HepG2 (cell line): Measurements from ENCODE around the gene PERP. TPM values are rescaled to one million over a fixed set of nuclear protein-coding genes. Genes with fewer than 3 reads are reported as not detected.
A peak's percentile ranks its signal among the peaks of the same experiment; 100 is the strongest.

Experiments
- HIVEP1 ChIP-seq: sonication (generic); formaldehyde crosslinking; IDR thresholded peaks from 2 replicates; pipeline ENCODE4 v1.4.0; 2020; ENCODE audit warnings: mild to moderate bottlenecking, missing genetic modification reagents
- POLR2A ChIP-seq, 2 experiments: IDR thresholded peaks; 2 replicates each; pipeline ENCODE4 v1.6.1; 2011; ENCODE audit warnings: low read depth in 2 of 2, low read length in 2 of 2, mild to moderate bottlenecking in 1 of 2, moderate library complexity in 1 of 2; ENCODE audit not compliant: insufficient read depth in 1 of 2
- SP2 ChIP-seq: sonication (generic); formaldehyde crosslinking; IDR thresholded peaks from 2 replicates; pipeline ENCODE4 v1.5.1; 2020; ENCODE audit warnings: mild to moderate bottlenecking, missing genetic modification reagents
- SRSF1 ChIP-seq: fragments of 200-400 bp; formaldehyde crosslinking; optimal IDR thresholded peaks from 2 replicates; pipeline ENCODE3; 2017; ENCODE audit warnings: mild to moderate bottlenecking, low read depth, low read length, moderate library complexity
- SYNCRIP ChIP-seq: fragments of 200-400 bp; formaldehyde crosslinking; IDR thresholded peaks from 2 replicates; pipeline ENCODE4 v1.6.1; 2018; ENCODE audit warnings: mild to moderate bottlenecking, low read depth, low read length; ENCODE audit not compliant: insufficient read depth
- ZNF30 ChIP-seq: sonication (generic); formaldehyde crosslinking; IDR thresholded peaks from 2 replicates; pipeline ENCODE4 v1.5.0; 2020; ENCODE audit warnings: mild to moderate bottlenecking, missing genetic modification reagents
- ZNF496 ChIP-seq: sonication (generic); formaldehyde crosslinking; IDR thresholded peaks from 2 replicates; pipeline ENCODE4 v1.8.1; 2023; ENCODE audit warnings: mild to moderate bottlenecking, moderate library complexity, missing genetic modification reagents; ENCODE audit not compliant: insufficient replicate concordance
- ZNF556 ChIP-seq: sonication (generic); formaldehyde crosslinking; IDR thresholded peaks from 2 replicates; pipeline ENCODE4 v1.4.0; 2020; ENCODE audit warnings: mild to moderate bottlenecking, missing genetic modification reagents, borderline replicate concordance
- ZNF558 ChIP-seq: sonication (generic); formaldehyde crosslinking; IDR thresholded peaks from 2 replicates; pipeline ENCODE4 v1.9.0; 2022; ENCODE audit warnings: mild to moderate bottlenecking, missing genetic modification reagents, borderline replicate concordance
- ZNF782 ChIP-seq: sonication (generic); formaldehyde crosslinking; IDR thresholded peaks from 2 replicates; pipeline ENCODE4 v1.4.0; 2020; ENCODE audit warnings: missing genetic modification reagents, mild to moderate bottlenecking, borderline replicate concordance
- polyA plus RNA-seq, 8 experiments: library from polyadenylated mRNA; depleted of rRNA in 3 of 8; stranded (reverse) in 7 of 8; unstranded in 1 of 8; fragments of >200 nt; fragmentation: Illumina TruSeq in 4 of 8; extraction: Trizol in 4 of 8; gene quantifications; 2 replicates each; pipeline versions ENCODE4 v1.2.1 to v1.2.3, GENCODE V29; 2011 to 2016; ENCODE audit warnings: low read depth in 4 of 8, missing spikeins in 1 of 8, mixed read lengths in 1 of 8; ENCODE audit not compliant: insufficient read depth in 1 of 8
- total RNA-seq, 5 experiments: library from RNA; depleted of rRNA; stranded (reverse); fragments of >200 nt; fragmentation: Illumina TruSeq; extraction: Trizol; gene quantifications; 2 replicates each; pipeline ENCODE4 v1.2.3, GENCODE V29; 2016; ENCODE audit warnings: low read depth in 1 of 5
- TF ChIP-seq, protein P1 (sequence below): sonication (generic); formaldehyde crosslinking; IDR thresholded peaks from 2 replicates; pipeline ENCODE4 v1.4.0; 2020; ENCODE audit warnings: missing genetic modification reagents, borderline replicate concordance
- TF ChIP-seq, protein P2 (sequence below): sonication (generic); formaldehyde crosslinking; conservative IDR thresholded peaks from 2 replicates; pipeline ENCODE4 v1.8.1; 2023; ENCODE audit warnings: missing genetic modification reagents
- TF ChIP-seq, protein P3 (sequence below): sonication (generic); formaldehyde crosslinking; IDR thresholded peaks from 2 replicates; pipeline ENCODE4 v1.4.0; 2020; ENCODE audit warnings: missing genetic modification reagents, borderline replicate concordance
- TF ChIP-seq, protein P4 (sequence below): sonication (generic); formaldehyde crosslinking; IDR thresholded peaks from 2 replicates; pipeline ENCODE4 v1.9.0; 2022; ENCODE audit warnings: missing genetic modification reagents, mild to moderate bottlenecking, borderline replicate concordance
- TF ChIP-seq, protein P5 (sequence below): sonication (generic); formaldehyde crosslinking; IDR thresholded peaks from 2 replicates; pipeline ENCODE4 v1.8.0; 2022; ENCODE audit warnings: mild to moderate bottlenecking, missing genetic modification reagents, borderline replicate concordance

PERP gene
- total and polyA plus RNA-seq, 2 of the 13 experiments (the other 11 are each of a cell fraction or from before 2014, with no cell fraction given), result 26.0 to 53.0 TPM

DNA sequence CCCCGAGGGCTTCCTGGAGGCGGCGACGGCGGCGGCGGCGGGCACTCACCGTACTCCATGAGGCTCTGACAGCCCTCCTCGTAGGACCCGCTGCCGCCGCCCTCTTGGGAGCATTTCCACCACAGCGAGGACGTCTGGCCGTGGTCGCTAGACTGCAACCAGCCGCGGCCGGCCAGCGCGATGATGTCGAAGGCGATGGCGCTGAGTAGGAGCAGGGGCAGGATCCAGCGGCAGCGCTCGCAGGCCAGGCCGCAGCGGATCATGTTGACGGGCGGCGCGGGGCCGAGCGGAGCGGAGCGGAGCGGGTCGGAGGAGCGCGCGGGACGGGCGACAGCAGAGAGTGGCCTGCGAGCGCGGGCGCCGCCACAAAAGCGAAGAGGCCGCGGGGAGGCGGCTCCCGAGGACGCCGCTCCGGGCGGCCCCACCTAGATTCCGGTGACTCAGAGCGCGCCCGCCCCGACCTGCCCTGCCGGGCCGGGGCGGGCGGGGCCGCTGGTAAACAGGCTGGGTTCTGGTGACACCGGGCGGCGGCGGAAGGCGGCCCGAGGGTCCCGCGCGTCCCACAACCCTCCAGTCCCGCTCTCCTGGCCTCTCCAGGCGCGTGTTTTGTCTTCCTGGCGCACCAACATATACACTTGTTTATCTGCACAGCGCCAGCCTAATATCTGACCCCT lies at the start of gene PERP (continued):
- TF ChIP-seq, protein P1, sequence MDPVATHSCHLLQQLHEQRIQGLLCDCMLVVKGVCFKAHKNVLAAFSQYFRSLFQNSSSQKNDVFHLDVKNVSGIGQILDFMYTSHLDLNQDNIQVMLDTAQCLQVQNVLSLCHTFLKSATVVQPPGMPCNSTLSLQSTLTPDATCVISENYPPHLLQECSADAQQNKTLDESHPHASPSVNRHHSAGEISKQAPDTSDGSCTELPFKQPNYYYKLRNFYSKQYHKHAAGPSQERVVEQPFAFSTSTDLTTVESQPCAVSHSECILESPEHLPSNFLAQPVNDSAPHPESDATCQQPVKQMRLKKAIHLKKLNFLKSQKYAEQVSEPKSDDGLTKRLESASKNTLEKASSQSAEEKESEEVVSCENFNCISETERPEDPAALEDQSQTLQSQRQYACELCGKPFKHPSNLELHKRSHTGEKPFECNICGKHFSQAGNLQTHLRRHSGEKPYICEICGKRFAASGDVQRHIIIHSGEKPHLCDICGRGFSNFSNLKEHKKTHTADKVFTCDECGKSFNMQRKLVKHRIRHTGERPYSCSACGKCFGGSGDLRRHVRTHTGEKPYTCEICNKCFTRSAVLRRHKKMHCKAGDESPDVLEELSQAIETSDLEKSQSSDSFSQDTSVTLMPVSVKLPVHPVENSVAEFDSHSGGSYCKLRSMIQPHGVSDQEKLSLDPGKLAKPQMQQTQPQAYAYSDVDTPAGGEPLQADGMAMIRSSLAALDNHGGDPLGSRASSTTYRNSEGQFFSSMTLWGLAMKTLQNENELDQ (CRISPR knock-in tag), result no peak
- TF ChIP-seq ZNF782 (CRISPR knock-in tag) (peak; percentile 86; the same call in 1 of the 2 replicates), SP2 (CRISPR knock-in tag) (no peak; the same call in 1 of the 2 replicates), ZNF558 (no peak; the same call in 1 of the 2 replicates), ZNF556 (peak; percentile 92; the same call in 1 of the 2 replicates), SYNCRIP (no peak), HIVEP1 (peak; percentile 84; the same call in 1 of the 2 replicates), ZNF496 (CRISPR knock-in tag) (no peak), ZNF30 (peak; percentile 82), POLR2A (IDR thresholded peaks at IDR 0.05; ENCODE audit: insufficient read depth in 1 of 2, low read depth in 2 of 2, low read length in 2 of 2) (peak in 1 of 2 experiments; percentile 75), SRSF1 (peak; percentile 43)
- TF ChIP-seq, protein P2, sequence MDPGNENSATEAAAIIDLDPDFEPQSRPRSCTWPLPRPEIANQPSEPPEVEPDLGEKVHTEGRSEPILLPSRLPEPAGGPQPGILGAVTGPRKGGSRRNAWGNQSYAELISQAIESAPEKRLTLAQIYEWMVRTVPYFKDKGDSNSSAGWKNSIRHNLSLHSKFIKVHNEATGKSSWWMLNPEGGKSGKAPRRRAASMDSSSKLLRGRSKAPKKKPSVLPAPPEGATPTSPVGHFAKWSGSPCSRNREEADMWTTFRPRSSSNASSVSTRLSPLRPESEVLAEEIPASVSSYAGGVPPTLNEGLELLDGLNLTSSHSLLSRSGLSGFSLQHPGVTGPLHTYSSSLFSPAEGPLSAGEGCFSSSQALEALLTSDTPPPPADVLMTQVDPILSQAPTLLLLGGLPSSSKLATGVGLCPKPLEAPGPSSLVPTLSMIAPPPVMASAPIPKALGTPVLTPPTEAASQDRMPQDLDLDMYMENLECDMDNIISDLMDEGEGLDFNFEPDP (CRISPR knock-in tag), result no peak
- TF ChIP-seq, protein P3, sequence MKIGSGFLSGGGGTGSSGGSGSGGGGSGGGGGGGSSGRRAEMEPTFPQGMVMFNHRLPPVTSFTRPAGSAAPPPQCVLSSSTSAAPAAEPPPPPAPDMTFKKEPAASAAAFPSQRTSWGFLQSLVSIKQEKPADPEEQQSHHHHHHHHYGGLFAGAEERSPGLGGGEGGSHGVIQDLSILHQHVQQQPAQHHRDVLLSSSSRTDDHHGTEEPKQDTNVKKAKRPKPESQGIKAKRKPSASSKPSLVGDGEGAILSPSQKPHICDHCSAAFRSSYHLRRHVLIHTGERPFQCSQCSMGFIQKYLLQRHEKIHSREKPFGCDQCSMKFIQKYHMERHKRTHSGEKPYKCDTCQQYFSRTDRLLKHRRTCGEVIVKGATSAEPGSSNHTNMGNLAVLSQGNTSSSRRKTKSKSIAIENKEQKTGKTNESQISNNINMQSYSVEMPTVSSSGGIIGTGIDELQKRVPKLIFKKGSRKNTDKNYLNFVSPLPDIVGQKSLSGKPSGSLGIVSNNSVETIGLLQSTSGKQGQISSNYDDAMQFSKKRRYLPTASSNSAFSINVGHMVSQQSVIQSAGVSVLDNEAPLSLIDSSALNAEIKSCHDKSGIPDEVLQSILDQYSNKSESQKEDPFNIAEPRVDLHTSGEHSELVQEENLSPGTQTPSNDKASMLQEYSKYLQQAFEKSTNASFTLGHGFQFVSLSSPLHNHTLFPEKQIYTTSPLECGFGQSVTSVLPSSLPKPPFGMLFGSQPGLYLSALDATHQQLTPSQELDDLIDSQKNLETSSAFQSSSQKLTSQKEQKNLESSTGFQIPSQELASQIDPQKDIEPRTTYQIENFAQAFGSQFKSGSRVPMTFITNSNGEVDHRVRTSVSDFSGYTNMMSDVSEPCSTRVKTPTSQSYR (CRISPR knock-in tag), result peak; percentile 48; the same call in 1 of the 2 replicates
- TF ChIP-seq, protein P4, sequence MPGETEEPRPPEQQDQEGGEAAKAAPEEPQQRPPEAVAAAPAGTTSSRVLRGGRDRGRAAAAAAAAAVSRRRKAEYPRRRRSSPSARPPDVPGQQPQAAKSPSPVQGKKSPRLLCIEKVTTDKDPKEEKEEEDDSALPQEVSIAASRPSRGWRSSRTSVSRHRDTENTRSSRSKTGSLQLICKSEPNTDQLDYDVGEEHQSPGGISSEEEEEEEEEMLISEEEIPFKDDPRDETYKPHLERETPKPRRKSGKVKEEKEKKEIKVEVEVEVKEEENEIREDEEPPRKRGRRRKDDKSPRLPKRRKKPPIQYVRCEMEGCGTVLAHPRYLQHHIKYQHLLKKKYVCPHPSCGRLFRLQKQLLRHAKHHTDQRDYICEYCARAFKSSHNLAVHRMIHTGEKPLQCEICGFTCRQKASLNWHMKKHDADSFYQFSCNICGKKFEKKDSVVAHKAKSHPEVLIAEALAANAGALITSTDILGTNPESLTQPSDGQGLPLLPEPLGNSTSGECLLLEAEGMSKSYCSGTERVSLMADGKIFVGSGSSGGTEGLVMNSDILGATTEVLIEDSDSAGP, result peak; percentile 89; the same call in 1 of the 2 replicates
- TF ChIP-seq, protein P5, sequence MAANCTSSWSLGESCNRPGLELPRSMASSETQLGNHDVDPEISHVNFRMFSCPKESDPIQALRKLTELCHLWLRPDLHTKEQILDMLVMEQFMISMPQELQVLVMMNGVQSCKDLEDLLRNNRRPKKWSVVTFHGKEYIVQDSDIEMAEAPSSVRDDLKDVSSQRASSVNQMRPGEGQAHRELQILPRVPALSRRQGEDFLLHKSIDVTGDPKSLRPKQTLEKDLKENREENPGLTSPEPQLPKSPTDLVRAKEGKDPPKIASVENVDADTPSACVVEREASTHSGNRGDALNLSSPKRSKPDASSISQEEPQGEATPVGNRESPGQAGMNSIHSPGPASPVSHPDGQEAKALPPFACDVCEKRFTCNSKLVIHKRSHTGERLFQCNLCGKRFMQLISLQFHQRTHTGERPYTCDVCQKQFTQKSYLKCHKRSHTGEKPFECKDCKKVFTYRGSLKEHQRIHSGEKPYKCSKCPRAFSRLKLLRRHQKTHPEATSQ (CRISPR knock-in tag), result no peak
